B cell (primary cell): ENCODE results near the gene DGCR8. TPM values are rescaled to one million over a fixed set of nuclear protein-coding genes. Genes with fewer than 3 reads are reported as not detected.

Experiments
- ATAC-seq: fragments of 200-7000 bp; cut with Tn5 transposase; one replicate; pipeline ENCODE4 v1.10.0; 2021; ENCODE audit warnings: low read depth, mild to moderate bottlenecking, moderate number of reproducible peaks, moderate library complexity
- CTCF ChIA-PET: fragments of 350-600 bp; sonication (Branson Sonifier 250); formaldehyde crosslinking; loops from one replicate; lab custom pipeline; 2021; ENCODE audit warnings: antibody characterized with exemption, inconsistent platforms; lab: Charles Lee
- POLR2A ChIA-PET: fragments of 350-600 bp; sonication (Branson Sonifier 250); formaldehyde crosslinking; loops from one replicate; lab custom pipeline; 2021; ENCODE audit warnings: antibody characterized with exemption; lab: Charles Lee
- DNase-seq: peaks from one replicate; pipeline ENCODE4 v3.0.0; 2013
- H2AFZ ChIP-seq: 2 replicates; pipeline ENCODE4 v1.6.1; 2012; ENCODE audit warnings: mild to moderate bottlenecking, low read depth, low read length; ENCODE audit not compliant: insufficient read depth, poor library complexity, severe bottlenecking
- H3K27ac ChIP-seq, 2 donors: 1 replicate in 1 of 2; 2 replicates in 1 of 2; pipeline ENCODE4 v1.5.1; 2012 to 2013; ENCODE audit warnings: low read length in 2 of 2, mild to moderate bottlenecking in 2 of 2, moderate library complexity in 1 of 2
- H3K27me3 ChIP-seq, 4 experiments: fragments of 200-600 bp in 1 of 4; sonication (generic) in 1 of 4; replicated peaks in 1 of 4; 1 replicate in 2 of 4; 2 replicates in 2 of 4; pipeline versions ENCODE4 v1.6.1 to v1.7.0; 2013 to 2016; ENCODE audit warnings: low read length in 3 of 4, mild to moderate bottlenecking in 2 of 4, mixed read lengths in 1 of 4, moderate library complexity in 1 of 4; ENCODE audit not compliant: insufficient read depth in 4 of 4, control insufficient read depth in 3 of 4; ENCODE audit errors: control extremely low read depth in 1 of 4
- H3K36me3 ChIP-seq, 2 experiments: replicated peaks in 1 of 2; 1 replicate in 1 of 2; 2 replicates in 1 of 2; pipeline versions ENCODE4 v1.6.1 to v1.7.1; 2013; ENCODE audit warnings: low read length in 1 of 2; ENCODE audit not compliant: insufficient read depth in 2 of 2, control insufficient read depth in 1 of 2; ENCODE audit errors: control extremely low read depth in 1 of 2, extremely low read depth in 1 of 2
- H3K4me1 ChIP-seq, 2 donors: fragments of 200-600 bp in 1 of 2; sonication (generic) in 1 of 2; 1 replicate in 1 of 2; 2 replicates in 1 of 2; pipeline versions ENCODE4 v1.5.1 to v1.6.1; 2013 to 2017; ENCODE audit warnings: low read length in 2 of 2; ENCODE audit not compliant: control insufficient read depth in 2 of 2, insufficient read depth in 2 of 2
- H3K4me2 ChIP-seq: replicated peaks from 2 replicates; pipeline ENCODE3; 2012; ENCODE audit warnings: mild to moderate bottlenecking, low read depth, low read length; ENCODE audit not compliant: poor library complexity, severe bottlenecking
- H3K4me3 ChIP-seq, 5 experiments: fragments of 200-600 bp in 1 of 5; sonication (generic) in 1 of 5; 1 replicate in 3 of 5; 2 replicates in 2 of 5; pipeline versions ENCODE4 v1.5.1 to v1.7.0; 2011 to 2016; ENCODE audit warnings: low read length in 4 of 5, mild to moderate bottlenecking in 4 of 5, low read depth in 2 of 5, control low read depth in 1 of 5, moderate library complexity in 1 of 5; ENCODE audit not compliant: insufficient read depth in 1 of 5; ENCODE audit errors: control extremely low read depth in 1 of 5, extremely low read depth in 1 of 5
- H3K79me2 ChIP-seq: fragments of 200-600 bp; sonication (generic); one replicate; pipeline ENCODE4 v1.6.0; 2016; ENCODE audit warnings: low read length; ENCODE audit not compliant: control insufficient read depth, insufficient read depth
- H3K9ac ChIP-seq: fragments of 200-600 bp; sonication (generic); 2 replicates; pipeline ENCODE4 v1.6.1; 2017; ENCODE audit warnings: mild to moderate bottlenecking, low read length, moderate library complexity
- H3K9me3 ChIP-seq, 3 donors: one replicate each; pipeline versions ENCODE4 v1.6.1 to v1.7.1; 2013; ENCODE audit warnings: low read length in 2 of 3; ENCODE audit not compliant: control insufficient read depth in 2 of 3, insufficient read depth in 1 of 3; ENCODE audit errors: control extremely low read depth in 1 of 3
- H4K20me1 ChIP-seq: 2 replicates; pipeline ENCODE4 v1.6.0; 2012; ENCODE audit warnings: mild to moderate bottlenecking, low read length; ENCODE audit not compliant: insufficient read depth, control insufficient read depth, poor library complexity, severe bottlenecking
- H3K27ac Mint-ChIP-seq: one replicate; pipeline ENCODE4 v1.8.0; 2021; ENCODE audit warnings: mixed read lengths
- H3K27me3 Mint-ChIP-seq: one replicate; pipeline ENCODE4 v1.8.0; 2021; ENCODE audit warnings: mixed read lengths
- H3K4me1 Mint-ChIP-seq: one replicate; pipeline ENCODE4 v1.8.0; 2021; ENCODE audit warnings: mixed read lengths
- H3K4me3 Mint-ChIP-seq: one replicate; pipeline ENCODE4 v1.8.0; 2021; ENCODE audit warnings: mixed read lengths
- H3K9me3 Mint-ChIP-seq: one replicate; pipeline ENCODE4 v1.8.0; 2022; ENCODE audit warnings: mixed read lengths; ENCODE audit not compliant: insufficient read depth
- CTCF ChIP-seq: fragments of 200-600 bp; IDR thresholded peaks from one replicate; pipeline ENCODE4 v1.8.0; 2022; ENCODE audit warnings: antibody characterized with exemption, mild to moderate bottlenecking
- EZH2 ChIP-seq: IDR thresholded peaks from 2 replicates; pipeline ENCODE4 v1.6.1; 2012; ENCODE audit warnings: borderline replicate concordance, low read depth, mild to moderate bottlenecking, moderate library complexity, low read length; ENCODE audit not compliant: insufficient read depth, poor library complexity, severe bottlenecking
- WGBS: methylation state at CpG from one replicate; pipeline ENCODE4 v1.1.5; 2013; ENCODE audit warnings: missing lambda C conversion rate; ENCODE audit not compliant: insufficient coverage; 5-methylcytosine and 5-hydroxymethylcytosine counted together
- intact Hi-C: fragments of 100-400 bp; cut with micrococcal nuclease; formaldehyde crosslinking; loops from one replicate; pipeline ENCODE4 v1.10.0; 2022
- polyA plus RNA-seq: library from polyadenylated mRNA; depleted of rRNA; stranded (reverse); fragments of >200 nt; gene quantifications from 2 replicates; pipeline ENCODE4 v1.2.3, GENCODE V29; 2012
- total RNA-seq, 2 donors: library from RNA; stranded (reverse); fragments of 120-200 nt in 1 of 2; gene quantifications; 1 replicate in 1 of 2; 2 replicates in 1 of 2; pipeline versions ENCODE4 v1.2.3 to v1.2.4, GENCODE V29; 2013 to 2022

Gene DGCR8
- total and polyA plus RNA-seq, 2 donors (not counting 1 experiment from before 2014, with no cell fraction given) = 19.6 to 43.2 TPM

- Histone ChIP-seq H3K27ac (peak overlapping the region; percentile 6 to 72), H3K27me3 (no peaks in the 10 kb centered on the region), H3K4me1 (peaks cover 19 to 37% of the 10 kb centered on the region in 2 donors), H2AFZ (peak overlapping the region; percentile 84), H4K20me1 (peaks cover 58% of the 10 kb centered on the region), H3K79me2 (peaks cover 69% of the 10 kb centered on the region), H3K9ac (peak overlapping the region; percentile 93), H3K9me3 (no peaks in the 10 kb centered on the region), H3K36me3 (peaks cover 0 to 37% of the 10 kb centered on the region in 2 experiments), H3K4me3 (peak overlapping the region; percentile 42 to 81 (median 79)), H3K4me2 (peak overlapping the region; percentile 95)
- intact Hi-C loops = loop anchor here (1.0 to 10.0 kb wide), 8 partner anchors 14 to 995 kb away; partner anchors contain the start of genes DGCR2, DGCR8, PI4KA and SNAP29
- no peak for TF ChIP-seq EZH2
- no peak for TF ChIP-seq CTCF
- Mint-ChIP-seq H3K4me1 (peaks cover 30% of the 10 kb centered on the region), H3K4me3 (peak overlapping the region; percentile 93), H3K27me3 (no peaks in the 10 kb centered on the region), H3K27ac (peak overlapping the region; percentile 82), H3K9me3 (no peaks in the 10 kb centered on the region)
- POLR2A ChIA-PET = interaction anchor here (1.2 to 1.6 kb wide), 4 partner anchors 10 to 97 kb away, joined by 3 to 5 read pairs (median 3); partner anchors contain the start of gene TANGO2
- CTCF ChIA-PET = interaction anchor here (0.9 kb wide), 1 partner anchor 12 kb away, joined by 5 read pairs; no protein-coding TSS in a partner anchor
- WGBS = under 1% methylated on average over 62 of the region's 66 CpGs
- DNase-seq = peak; percentile 65
- ATAC-seq = peak; percentile 1
These were observed 37.7 kb downstream of the DGCR8 start for GRCh38 chr22:20117633-20118299.
